Right forelimb (tissue), 1 donor: ENCODE results near the gene OR8G5.
"Not testable (repeated sequence)": the region's sequence is repeated elsewhere in the genome, so short reads cannot be mapped to it uniquely, and the experiment has no call there.

Experiments
- DNase-seq: peaks from one replicate; pipeline ENCODE4 v3.0.0-alpha.2; 2018

Gene OR8G5, protein sequence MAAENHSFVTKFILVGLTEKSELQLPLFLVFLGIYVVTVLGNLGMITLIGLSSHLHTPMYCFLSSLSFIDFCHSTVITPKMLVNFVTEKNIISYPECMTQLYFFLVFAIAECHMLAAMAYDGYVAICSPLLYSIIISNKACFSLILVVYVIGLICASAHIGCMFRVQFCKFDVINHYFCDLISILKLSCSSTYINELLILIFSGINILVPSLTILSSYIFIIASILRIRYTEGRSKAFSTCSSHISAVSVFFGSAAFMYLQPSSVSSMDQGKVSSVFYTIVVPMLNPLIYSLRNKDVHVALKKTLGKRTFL

DNA sequence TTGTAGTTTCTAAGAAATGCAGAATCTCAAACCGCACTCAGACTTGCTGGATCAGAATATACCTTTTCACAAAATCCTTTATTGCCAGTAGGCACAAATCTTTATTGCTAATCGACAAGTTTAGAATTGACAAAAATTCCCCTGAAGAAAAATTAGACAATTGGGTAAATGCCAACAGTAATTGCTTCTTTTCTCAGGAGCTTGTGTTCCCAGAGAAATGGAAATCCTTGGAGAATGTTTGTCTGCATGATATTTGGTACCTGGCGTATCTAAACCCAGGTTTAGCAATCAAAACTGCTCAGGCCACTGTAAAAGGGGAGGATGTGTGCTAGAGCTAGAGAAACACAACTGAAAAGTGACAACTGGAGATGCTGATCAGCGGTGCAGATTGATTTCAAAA, at the start of gene OR8G5:
OR8G5 (plus strand) TSS at position 301 of the 400 bp plus-strand sequence. CDS start 8,556 bp downstream, outside the sequence.
- DNase-seq, result no peak

DNA sequence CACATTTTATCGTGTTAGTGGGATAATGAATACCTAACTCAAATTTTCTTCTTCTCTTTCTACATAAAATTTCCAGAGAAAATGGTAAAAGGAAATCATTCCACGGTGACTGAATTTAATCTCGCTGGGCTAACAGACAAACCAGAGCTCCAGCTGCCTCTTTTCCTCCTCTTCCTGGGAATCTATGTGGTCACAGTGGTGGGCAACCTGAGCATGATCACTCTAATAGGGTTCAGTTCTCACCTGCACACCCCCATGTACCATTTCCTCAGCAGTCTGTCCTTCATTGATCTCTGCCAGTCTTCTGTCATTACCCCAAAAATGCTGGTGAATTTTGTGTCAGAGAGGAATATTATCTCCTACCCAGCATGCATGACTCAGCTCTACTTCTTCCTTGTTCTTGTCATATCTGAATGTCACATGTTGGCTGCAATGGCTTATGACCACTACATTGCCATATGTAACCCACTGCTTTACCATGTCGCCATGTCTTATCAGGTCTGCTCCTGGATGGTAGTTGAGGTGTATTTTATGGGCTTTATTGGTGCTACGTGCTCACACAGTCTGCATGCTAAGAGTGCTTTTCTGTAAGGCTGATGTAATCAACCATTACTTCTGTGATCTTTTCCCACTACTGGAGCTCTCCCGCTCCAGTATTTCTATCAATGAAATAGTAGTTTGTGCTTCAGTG, 48.9 kb upstream of the OR8G5 start:
- DNase-seq, result no peak

DNA sequence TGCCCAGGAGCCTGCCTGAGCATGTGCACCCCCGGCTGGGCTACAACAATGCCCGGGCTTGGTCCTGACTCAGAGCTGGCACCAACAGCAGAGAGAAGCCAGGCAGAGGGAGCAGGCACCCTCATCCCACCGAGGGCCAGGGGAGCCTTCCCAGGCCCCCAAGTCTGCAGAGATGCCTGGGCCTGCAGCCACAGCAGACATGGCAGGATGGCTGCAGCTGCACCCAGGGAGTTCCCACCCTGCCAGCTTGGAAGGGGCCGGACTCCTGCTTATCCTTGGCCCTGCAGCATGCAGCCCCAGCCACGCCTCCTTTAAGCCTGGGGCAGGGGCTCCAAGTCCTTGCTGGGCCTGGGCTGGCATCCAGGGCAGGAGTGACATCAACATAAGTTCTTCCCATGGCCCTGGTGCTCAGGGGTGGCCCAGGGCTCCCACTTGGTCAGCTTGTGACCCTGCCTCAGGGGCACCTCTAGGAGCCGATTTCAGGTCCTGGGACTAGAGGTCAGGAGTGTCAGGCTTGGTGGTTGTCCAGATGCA, 46.3 kb upstream of the OR8G5 start:
- no peak for DNase-seq

DNA sequence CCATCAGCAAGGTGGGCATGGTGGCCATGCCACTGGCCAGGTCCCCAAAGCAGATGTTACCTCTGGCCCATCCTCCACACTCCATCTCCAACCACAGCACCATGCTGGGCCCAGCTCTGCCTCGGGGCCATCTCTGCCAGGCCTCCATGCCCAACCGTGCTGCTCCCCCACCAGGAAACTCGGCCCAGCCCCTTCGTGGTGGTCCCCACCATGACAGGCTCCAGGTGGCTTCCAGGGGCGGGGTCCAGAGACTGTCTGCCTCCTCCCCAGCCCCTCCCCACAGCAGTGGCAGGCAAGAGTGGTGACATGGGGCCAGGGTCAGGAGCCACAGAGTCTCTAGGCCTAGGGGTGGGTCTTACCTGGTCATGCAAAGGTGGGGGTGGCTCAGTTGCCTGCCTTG, 45.8 kb upstream of the OR8G5 start:
- no peak for DNase-seq

DNA sequence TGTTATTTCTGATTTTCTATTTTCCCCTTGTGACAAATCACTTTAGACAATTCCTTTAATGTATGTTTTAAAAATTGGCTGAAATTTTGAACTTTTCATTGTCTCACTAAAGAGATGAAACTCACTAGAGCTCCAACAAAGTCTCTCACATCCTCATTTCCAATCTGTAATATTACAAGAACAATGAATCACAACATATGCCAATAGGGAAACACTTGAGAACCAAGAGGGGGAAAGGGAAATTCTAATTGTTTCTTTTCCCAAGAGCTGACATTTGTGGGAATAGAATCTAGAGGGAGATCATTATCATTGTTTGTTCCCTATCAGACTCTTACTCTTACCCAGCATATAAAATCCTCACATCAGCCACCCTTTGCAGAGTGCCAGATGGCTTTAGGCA, 44.9 kb upstream of the OR8G5 start:
- DNase-seq, result no peak

DNA sequence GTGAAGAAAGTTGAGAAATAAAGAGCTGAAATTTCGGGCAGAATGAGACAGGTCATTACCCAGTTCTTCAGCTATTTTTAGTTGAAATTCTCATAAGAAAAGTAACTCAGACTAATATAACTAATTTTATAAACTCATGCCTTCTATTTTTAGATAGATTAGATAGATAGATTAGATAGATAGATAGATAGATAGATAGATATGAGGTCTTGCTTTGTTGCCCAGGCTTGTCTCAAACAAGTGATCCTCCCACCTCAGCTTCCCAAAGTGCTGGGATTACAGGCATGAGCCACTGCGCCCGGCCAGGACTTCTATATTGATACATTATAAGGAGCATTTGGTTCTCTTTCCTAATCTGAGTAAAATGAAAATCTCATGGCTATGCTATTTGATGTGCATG, 42.1 kb upstream of the OR8G5 start:
- no peak for DNase-seq

DNA sequence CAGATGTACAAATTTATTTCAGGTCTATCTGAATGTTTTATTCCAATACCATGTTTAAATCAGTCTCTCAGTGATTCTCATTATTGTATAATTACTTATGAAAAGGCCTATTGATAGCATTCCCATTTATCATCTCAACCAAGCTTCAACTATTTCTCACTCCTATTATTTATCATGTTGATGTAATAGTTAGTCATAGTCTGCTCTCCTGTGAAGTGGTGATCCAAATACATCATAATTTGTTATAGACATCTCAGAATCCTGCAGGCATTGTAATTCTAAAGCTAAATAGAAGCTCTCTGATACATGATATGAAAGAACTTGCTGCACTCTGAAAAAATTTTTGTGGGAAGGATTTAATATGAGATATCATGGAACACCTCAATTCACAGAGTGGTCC, 37.0 kb upstream of the OR8G5 start:
- no peak for DNase-seq

DNA sequence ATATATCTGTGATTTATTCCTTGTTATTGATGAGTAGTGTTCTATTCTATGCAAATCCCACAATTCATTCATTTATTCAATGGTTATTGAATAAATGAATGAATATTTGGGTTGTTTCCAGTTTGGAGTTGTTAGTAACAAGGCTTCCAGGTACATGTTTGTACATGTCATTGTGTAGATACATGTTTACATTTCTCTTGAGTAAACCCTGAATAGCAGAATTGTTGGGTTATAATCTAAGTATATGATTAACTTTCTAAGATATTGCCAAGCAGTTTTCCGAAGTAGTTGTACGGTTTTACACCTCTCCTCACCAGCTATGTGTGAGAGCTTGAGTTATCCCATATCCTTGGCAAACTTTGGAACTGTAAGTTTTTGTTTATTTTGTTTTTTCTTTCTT, 33.8 kb upstream of the OR8G5 start:
- no peak for DNase-seq

DNA sequence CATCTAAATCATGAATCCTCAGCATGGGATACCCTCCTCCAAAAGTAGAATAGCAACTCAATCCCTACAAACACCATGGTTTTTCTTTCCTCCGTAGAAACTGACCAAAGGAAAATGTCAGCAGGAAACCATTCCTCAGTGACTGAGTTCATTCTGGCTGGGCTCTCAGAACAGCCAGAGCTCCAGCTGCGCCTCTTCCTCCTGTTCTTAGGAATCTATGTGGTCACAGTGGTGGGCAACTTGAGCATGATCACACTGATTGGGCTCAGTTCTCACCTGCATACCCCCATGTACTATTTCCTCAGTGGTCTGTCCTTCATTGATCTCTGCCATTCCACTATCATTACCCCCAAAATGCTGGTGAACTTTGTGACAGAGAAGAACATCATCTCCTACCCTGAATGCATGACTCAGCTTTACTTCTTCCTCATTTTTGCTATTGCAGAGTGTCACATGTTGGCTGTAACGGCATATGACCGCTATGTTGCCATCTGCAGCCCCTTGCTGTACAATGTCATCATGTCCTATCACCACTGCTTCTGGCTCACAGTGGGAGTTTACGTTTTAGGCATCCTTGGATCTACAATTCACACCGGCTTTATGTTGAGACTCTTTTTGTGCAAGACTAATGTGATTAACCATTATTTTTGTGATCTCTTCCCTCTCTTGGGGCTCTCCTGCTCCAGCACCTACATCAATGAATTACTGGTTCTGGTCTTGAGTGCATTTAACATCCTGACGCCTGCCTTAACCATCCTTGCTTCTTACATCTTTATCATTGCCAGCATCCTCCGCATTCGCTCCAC, 31.4 kb upstream of the OR8G5 start:
- not testable (repeated sequence) for DNase-seq

DNA sequence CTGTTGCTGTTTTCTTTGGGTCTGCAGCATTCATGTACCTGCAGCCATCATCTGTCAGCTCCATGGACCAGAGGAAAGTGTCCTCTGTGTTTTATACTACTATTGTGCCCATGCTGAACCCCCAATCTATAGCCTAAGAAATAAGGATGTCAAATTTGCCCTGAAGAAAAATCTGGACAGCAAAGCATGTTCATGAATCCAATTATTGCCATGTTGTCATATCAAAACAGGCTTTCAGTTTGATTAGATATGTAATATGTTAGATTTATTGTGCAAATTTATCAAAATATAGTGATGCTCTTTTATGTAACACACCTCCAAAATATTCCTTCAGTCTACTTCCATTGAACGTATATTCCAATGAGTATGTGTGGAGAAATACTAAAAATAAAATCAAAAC, 30.7 kb upstream of the OR8G5 start:
- no peak for DNase-seq

DNA sequence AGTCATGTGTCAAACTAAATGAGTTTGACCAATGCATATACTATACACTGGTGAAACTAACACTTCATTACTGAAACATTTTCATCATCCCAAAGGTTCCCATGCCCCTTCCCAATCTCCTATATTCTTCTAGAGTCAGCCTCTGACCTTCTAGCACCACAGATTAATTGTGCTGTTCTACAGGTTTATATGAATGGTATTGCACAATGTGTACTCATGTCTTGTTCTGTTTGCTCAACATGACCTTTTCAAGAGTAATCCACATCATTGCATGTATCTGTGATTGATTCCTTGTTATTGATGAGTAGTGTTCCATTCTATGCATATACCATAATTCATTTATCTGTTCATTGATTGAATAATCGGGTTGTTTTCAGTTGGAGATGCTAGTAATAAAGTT, 22.8 kb upstream of the OR8G5 start:
- no peak for DNase-seq

DNA sequence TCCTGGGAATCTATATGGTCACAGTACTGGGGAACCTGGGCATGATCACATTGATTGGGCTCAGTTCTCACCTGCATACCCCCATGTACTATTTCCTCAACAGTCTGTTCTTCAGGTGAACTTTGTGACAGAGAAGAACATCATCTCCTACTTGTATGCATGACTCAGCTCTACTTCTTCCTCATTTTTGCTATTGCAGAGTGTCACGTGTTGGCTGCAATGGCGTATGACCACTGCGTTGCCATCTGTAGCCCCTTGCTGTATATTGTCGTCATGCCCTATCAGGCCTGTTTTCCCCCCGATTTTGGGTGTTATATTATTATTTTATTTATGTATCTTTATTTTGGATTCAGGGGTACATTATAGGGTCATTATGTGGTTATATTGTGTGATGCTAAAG, 17.7 kb upstream of the OR8G5 start:
- DNase-seq, result no peak

DNA sequence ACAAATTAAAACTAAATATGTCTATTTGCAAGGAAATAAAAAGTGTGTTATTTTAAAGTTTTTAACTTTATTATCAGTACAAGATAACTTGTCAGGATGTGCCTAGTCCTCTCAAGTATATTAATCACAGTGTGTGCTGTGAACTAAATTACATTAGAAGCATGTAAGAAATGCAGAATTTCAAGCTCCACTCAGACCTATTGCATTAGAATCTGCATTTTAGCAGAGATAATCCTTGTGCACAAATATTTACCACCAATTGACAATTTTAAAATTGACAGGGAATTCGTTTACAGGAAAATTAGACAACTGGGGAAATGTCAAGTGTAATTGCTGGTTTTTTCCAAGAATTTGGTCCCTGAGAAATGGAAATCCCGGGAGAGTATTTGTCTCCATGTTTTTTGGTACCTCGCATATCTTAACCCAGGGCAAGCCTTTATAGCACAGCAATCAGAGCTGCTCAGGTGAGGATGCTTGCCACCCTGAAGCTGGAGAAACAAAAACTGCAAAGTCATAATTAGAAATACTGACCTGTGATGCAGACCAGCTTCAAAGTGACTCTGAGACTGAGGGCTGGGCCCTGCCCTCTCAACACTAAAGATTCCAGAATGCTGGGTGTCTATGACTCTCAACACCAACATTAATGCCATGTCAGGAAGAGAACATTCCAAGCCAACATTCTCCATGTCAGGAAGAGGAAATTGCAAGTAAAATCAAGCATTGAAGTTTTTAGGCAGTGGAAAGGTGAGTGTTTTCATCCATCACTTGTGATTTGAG, 15.4 kb upstream of the OR8G5 start, which contains the start of gene OR8G1:
OR8G1 (plus strand) TSS at position 475 of the 777 bp plus-strand sequence. CDS start 8,581 bp downstream, outside the sequence.
- no peak for DNase-seq

DNA sequence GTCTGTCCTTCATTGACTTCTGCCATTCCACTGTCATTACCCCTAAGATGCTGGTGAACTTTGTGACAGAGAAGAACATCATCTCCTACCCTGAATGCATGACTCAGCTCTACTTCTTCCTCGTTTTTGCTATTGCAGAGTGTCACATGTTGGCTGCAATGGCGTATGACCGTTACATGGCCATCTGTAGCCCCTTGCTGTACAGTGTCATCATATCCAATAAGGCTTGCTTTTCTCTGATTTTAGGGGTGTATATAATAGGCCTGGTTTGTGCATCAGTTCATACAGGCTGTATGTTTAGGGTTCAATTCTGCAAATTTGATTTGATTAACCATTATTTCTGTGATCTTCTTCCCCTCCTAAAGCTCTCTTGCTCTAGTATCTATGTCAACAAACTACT, 6.3 kb upstream of the OR8G5 start:
- not testable (repeated sequence) for DNase-seq

DNA sequence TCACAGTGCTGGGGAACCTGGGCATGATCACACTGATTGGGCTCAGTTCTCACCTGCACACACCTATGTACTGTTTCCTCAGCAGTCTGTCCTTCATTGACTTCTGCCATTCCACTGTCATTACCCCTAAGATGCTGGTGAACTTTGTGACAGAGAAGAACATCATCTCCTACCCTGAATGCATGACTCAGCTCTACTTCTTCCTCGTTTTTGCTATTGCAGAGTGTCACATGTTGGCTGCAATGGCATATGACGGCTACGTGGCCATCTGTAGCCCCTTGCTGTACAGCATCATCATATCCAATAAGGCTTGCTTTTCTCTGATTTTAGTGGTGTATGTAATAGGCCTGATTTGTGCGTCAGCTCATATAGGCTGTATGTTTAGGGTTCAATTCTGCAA, 8.9 kb downstream of the OR8G5 start:
- not testable (repeated sequence) for DNase-seq

DNA sequence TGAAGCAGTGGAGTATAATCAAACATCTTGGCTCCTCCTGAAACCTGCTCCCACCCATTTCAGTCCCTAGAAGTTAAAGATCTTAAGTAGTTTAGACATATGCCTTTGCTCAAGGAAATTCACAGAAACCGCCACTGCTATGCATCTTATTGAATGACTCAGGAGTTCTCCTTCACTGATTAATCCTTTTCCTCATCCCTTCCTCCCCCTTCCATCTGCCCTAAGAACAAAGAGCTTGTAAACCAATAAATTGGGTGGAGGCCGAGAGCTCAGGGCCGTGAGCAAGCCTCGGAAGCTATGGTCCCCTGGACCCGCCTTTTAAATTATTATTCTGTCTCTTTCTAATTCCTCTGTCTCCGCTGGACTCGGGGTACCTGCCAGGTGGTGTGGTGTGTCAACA, 14.7 kb downstream of the OR8G5 start:
- DNase-seq, result not testable (repeated sequence)

DNA sequence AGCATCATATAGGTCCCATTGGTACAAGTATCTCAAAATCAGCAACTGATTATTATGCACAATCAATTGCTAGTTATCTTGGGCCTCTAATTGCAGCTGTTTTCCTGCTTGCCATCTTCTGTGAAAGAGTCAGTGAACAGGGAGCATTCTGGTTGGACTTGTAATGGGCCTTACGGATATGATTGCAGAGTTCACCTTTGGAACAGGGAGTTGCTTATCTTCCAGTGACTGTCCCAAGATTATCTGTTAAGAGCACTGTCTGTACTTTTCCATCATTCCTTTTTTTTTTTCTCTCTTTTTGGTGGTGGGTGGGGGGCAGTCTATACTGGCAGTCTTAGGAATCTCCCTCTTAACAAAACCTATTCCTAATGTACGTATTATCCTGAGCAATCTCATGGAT, 17.8 kb downstream of the OR8G5 start:
- no peak for DNase-seq

DNA sequence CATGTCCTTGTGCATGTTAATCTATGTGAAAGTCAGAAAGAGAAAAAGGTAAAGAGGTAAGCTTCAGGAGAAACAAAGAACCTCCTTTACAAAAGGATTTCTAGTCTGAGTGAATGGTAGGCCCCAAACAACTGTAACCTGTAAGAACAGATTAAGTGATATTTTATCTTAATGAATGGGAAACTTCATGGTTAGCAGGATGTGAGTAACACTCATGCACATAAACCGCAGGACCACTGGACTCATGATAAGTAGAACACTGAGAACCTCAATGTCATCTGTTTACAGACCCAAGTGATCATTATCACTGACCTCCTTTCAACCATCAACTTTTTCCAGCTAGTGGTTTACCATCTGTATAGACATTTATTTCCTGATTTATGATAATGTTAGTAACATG, 19.9 kb downstream of the OR8G5 start:
- no peak for DNase-seq

DNA sequence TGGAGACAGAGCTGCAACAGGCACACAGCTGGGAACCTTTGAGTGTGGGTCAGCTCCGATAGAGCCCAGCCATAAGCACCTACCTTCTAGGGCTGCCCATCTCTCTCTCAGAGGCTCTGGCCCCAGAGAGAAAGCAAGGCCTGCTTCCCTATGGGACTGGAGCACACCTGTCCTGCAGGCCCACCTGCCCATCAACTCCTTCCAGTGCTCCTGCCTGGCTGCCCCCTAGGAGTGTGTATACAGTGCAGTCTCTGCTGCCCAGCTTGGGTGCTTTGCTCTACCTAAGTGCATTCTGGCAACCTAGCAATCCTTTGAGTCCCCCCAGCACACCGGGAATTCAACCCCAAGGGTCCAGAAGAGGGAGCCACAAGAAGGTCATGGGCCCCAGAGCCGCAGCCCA, 21.0 kb downstream of the OR8G5 start:
- DNase-seq, result no peak

DNA sequence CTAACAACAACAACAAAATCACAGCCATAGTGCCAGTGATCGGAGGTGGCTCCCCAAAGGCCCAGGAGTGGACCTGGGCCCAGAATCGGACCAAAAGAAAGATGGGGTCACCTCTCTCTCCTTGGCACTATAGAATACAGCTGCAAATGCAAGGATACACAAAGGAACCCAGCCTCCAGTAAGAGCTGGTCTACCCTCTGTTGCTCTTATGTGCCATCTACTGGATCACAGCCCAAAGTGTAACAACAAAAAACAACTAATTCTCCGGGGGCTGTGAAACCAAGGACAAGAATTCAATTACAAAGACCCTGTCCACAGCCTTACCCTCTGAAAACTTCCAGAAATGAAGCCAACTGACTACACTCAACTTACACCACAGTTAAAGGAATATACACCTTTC, 21.6 kb downstream of the OR8G5 start:
- DNase-seq, result no peak

DNA sequence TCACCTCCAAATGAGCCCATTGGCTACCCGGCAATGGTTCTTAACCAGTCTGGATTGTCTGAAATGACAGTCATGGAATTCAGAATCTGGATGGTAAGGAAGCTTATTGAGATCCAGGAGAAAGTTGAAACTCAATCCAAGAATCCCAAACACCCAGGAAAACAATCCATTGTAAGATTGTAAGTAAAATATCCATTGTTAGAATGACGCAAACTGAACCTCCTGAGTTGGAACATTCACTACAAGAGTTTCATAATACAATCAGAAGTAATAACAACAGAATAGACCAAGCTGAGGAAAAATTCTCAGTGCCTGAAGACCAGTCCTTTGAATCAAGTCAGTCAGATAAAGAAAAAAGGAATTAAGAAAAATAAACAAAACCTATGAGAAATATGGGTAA, 22.1 kb downstream of the OR8G5 start:
- no peak for DNase-seq

DNA sequence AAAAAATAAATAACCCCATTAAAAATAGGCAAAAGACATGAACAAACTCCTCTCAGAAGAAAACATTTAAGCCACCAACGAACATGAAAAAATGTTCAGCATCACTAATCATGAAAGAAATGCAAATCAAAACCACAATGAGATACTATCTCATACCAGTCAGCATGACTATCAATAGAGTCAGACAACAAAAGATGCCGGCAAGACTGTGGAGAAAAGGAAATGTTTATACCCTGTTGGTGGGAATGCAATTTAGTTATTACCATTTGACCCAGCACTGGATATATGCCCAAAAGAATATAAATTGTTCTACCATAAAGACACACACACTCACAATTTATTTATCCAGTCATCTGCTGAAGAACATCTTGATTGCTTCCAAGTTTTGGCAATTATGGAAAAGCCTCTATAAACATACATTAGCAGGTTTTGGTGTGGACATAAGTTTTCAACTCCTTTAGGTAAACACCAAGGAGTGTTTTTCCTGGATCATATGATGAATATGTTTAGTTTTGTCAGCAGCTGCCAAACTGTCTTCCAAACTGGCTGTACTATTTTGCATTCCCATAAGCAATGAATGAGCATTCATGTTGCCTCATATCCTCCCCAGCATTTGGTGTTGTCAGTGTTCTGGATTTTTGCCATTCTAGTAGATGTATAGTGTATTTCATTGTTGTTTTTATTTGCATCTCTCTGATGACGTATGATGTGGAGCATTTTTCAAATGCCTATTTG, 29.6 kb downstream of the OR8G5 start:
- DNase-seq, result no peak
